Stimulated activated CD4-positive, alpha-beta T cell treated with anti-CD3 and anti-CD28 coated beads, Interleukin-15, amount 100 ng/mL, for 48 hours (primary cell): ENCODE data around the gene HNF1B.

Source experiments
- DNase-seq, 2 donors: peaks; one replicate each; pipeline ENCODE4 v3.0.0-alpha.2; 2020; ENCODE audit warnings: low read depth in 2 of 2

The HNF1B gene

GRCh38 chr17:37761961-37762360 is 17.1 kb upstream of the HNF1B start:
- DNase-seq, result no peak

GRCh38 chr17:37761059-37761458 is 16.2 kb upstream of the HNF1B start:
- DNase-seq, result no peak

- DNase-seq, result no peak
Measured at GRCh38 chr17:37759014-37759637, 14.3 kb upstream of the HNF1B start.

- no peak for DNase-seq
Measured at GRCh38 chr17:37756051-37756450, 11.2 kb upstream of the HNF1B start.

- no peak for DNase-seq
Measured at GRCh38 chr17:37755455-37755854, 10.6 kb upstream of the HNF1B start.

- no peak for DNase-seq
Measured at GRCh38 chr17:37754363-37754762, 9.5 kb upstream of the HNF1B start.

- no peak for DNase-seq
Measured at GRCh38 chr17:37752482-37752881, 7.6 kb upstream of the HNF1B start.

GRCh38 chr17:37750768-37751475 is 6.1 kb upstream of the HNF1B start:
- no peak for DNase-seq

- DNase-seq, result no peak
Measured at GRCh38 chr17:37750292-37750691, 5.4 kb upstream of the HNF1B start.

GRCh38 chr17:37747222-37747621 is 2.4 kb upstream of the HNF1B start:
- no peak for DNase-seq

- no peak for DNase-seq
Measured at GRCh38 chr17:37746617-37747016, 1.8 kb upstream of the HNF1B start.

- DNase-seq, result no peak
Measured at GRCh38 chr17:37745801-37746426, 1.1 kb upstream of the HNF1B start.

GRCh38 chr17:37744633-37744927 is 279 bp downstream of the HNF1B start:
- no peak for DNase-seq

GRCh38 chr17:37743875-37744632 is 805 bp downstream of the HNF1B start:
- DNase-seq, result no peak

GRCh38 chr17:37743612-37743874 is 1.3 kb downstream of the HNF1B start:
- no peak for DNase-seq

- DNase-seq, result no peak
Measured at GRCh38 chr17:37742762-37743611, 1.9 kb downstream of the HNF1B start.

GRCh38 chr17:37742116-37742761 is 2.6 kb downstream of the HNF1B start:
- DNase-seq, result no peak

- DNase-seq, result no peak
Measured at GRCh38 chr17:37741341-37742115, 3.3 kb downstream of the HNF1B start.

- DNase-seq, result no peak
Measured at GRCh38 chr17:37740915-37741314, 3.9 kb downstream of the HNF1B start.

- DNase-seq, result no peak
Measured at GRCh38 chr17:37737971-37738370, 6.9 kb downstream of the HNF1B start.

GRCh38 chr17:37737081-37737480 is 7.8 kb downstream of the HNF1B start:
- DNase-seq, result no peak
